ENCODE results near the gene NAPSA. TPM values are rescaled to one million over a fixed set of nuclear protein-coding genes. Genes with fewer than 3 reads are reported as not detected.

The NAPSA gene
- total and polyA plus RNA-seq, 2 donors (not counting 3 experiments of a cell fraction or from before 2014, with no cell fraction given) = 0.19 TPM; not detected in 1

- Histone ChIP-seq H3K4me1 (ENCODE audit: control insufficient read depth, extremely low read depth, insufficient read depth, low read length) (no peaks in the 10 kb centered on the region), H3K9me1 (replicated peaks; ENCODE audit: control insufficient read depth, extremely low read depth, insufficient read depth, low read length) (no peaks in the 10 kb centered on the region), H3K4me3 (replicated peaks in 1 of 3; ENCODE audit: insufficient read depth in 1 of 3, low read depth in 1 of 3, low read length in 3 of 3) (no peak overlapping the region), H3K9ac (replicated peaks; ENCODE audit: extremely low read depth, insufficient read depth, low read length) (no peak overlapping the region), H2AFZ (ENCODE audit: low read depth, low read length) (no peak overlapping the region), H4K20me1 (replicated peaks; ENCODE audit: control insufficient read depth, extremely low read depth, insufficient read depth, low read length) (no peaks in the 10 kb centered on the region), H3K9me3 (replicated peaks; ENCODE audit: control insufficient read depth, insufficient read depth, low read length) (no peaks in the 10 kb centered on the region), H3K79me2 (ENCODE audit: control insufficient read depth, insufficient read depth, low read length) (no peaks in the 10 kb centered on the region), H3K27ac (ENCODE audit: insufficient read depth, low read depth, low read length) (no peak overlapping the region), H3K4me2 (ENCODE audit: insufficient read depth, low read length) (no peak overlapping the region), H3K27me3 (ENCODE audit: control insufficient read depth in 2 of 2, insufficient read depth in 2 of 2, low read length in 2 of 2) (peaks cover 28 to 30% of the 10 kb centered on the region in 2 experiments), H3K36me3 (ENCODE audit: control insufficient read depth in 2 of 2, extremely low read depth in 1 of 2, insufficient read depth in 2 of 2, low read length in 2 of 2) (no peaks in the 10 kb centered on the region)
- no peak for TF ChIP-seq EZH2 (IDR thresholded peaks at IDR 0.05; ENCODE audit: borderline replicate concordance, low read depth, low read length, severe bottlenecking)
- TF ChIP-seq POLR2AphosphoS5 (IDR thresholded peaks at IDR 0.05; ENCODE audit: insufficient read depth, low read depth, low read length) = no peak
- TF ChIP-seq FOS (IDR thresholded peaks at IDR 0.05; ENCODE audit: borderline replicate concordance, insufficient read depth, low read length) = no peak
- TF ChIP-seq MYC (IDR thresholded peaks at IDR 0.05; ENCODE audit: low read depth, low read length) = no peak
- no peak for TF ChIP-seq POLR2A (IDR thresholded peaks at IDR 0.05; ENCODE audit: low read depth, low read length)
- no peak for TF ChIP-seq JUN (IDR thresholded peaks at IDR 0.05; ENCODE audit: borderline replicate concordance, insufficient read depth, insufficient read length, low read depth)
- TF ChIP-seq CTCF (IDR thresholded peaks at IDR 0.05; ENCODE audit: extremely low read depth in 1 of 2, insufficient read depth in 1 of 2, low read depth in 1 of 2, low read length in 2 of 2) = no peak
- no peak for TF ChIP-seq GATA2 (IDR thresholded peaks at IDR 0.05; ENCODE audit: insufficient read depth, insufficient read length, low read depth, low read length)
- TF ChIP-seq MAX (IDR thresholded peaks at IDR 0.05; ENCODE audit: insufficient read depth, insufficient read length) = no peak
- dilution Hi-C loops (cut with MboI; ENCODE audit: extremely low pct_ligation_motif_present, low sequenced_read_pairs) (no loop called here), intact Hi-C loops (cut with micrococcal nuclease) (no loop called here)
- CTCF ChIA-PET = interaction anchor here (1.4 kb wide), 1 partner anchor 42 kb away, joined by 3 read pairs; no protein-coding TSS in a partner anchor
- FAIRE-seq (no peak), DNase-seq (ENCODE audit: low read depth, low spot score) (no peak)
- no TSS peak for BruUV-seq (replicated peaks)
- POLR2A ChIA-PET = no interaction called here
Measured at GRCh38 chr19:50317115-50317514, 48.3 kb downstream of the NAPSA start.

Measured in endothelial cell of umbilical vein (primary cell).